ENCODE results near the gene ZNF70.

Gene ZNF70

GRCh38 chr22:23753385-23753784, 2.5 kb upstream of the ZNF70 start:
- TF ChIP-seq CTCF (IDR thresholded peaks at IDR 0.05; ENCODE audit: borderline replicate concordance, control extremely low read depth, extremely low read depth, insufficient read depth, missing control alignments) = no peak
- DNase-seq (ENCODE audit: low spot score) = no peak
- in situ Hi-C loops (cut with MboI; ENCODE audit: low sequenced_read_pairs, unreplicated experiment) = no loop called here

DNA sequence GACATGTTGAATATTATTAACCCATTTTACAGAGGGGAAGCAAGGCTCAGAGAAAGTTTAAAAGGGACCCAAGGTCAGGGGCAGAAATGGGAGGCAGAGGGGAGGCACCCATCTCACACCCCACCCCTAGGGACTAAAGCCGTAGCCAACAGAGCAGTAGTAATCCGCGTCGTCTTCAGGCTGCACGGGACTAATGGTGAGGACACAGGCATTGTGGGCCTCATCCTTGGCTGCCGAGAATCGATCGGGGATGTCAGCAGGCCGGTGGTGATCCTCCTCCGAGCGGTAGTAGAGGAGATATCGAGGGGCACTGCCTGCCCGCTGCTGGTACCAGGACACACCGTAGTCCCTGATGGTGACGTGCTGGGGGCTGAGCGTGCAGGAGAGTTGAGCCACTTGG, 1.8 kb upstream of the ZNF70 start:
- TF ChIP-seq CTCF (IDR thresholded peaks at IDR 0.05; ENCODE audit: borderline replicate concordance, control extremely low read depth, extremely low read depth, insufficient read depth, missing control alignments) = no peak
- DNase-seq (ENCODE audit: low spot score) = peak; percentile 61
- in situ Hi-C loops (cut with MboI; ENCODE audit: low sequenced_read_pairs, unreplicated experiment) = no loop called here

DNA sequence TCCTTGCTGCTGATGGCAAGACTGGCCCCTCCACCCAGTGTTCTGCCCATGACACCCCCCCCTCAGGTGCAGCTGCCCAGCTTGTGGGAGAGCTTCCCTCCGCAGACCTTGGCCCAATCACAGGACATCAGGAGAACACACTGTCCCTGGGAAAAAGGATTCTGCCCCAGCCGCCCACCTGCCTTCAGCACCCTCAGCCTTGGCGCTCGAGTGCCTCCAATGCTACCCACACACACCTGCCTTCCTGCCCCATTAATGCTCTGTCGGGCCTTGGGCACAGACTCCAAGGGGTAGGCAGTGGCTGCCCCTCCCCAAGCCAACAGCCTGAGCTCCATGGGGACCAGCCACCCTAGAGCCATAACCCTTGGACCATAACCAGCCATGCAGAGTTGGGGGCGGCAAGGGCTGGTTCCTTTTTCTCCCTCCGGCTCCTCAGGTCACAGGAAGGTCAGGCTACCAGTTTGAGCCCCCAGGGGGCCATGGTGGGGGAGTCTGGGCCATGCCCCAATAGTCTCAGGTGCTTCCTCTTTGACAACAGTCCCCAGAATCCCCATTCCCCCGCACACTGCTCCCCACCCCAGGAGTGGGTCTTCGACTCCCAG, 1.3 kb upstream of the ZNF70 start:
- in situ Hi-C loops (cut with MboI; ENCODE audit: low sequenced_read_pairs, unreplicated experiment) = no loop called here
- peak; percentile 76 for DNase-seq (ENCODE audit: low spot score)

GRCh38 chr22:23751441-23751996, 607 bp upstream of the ZNF70 start:
- DNase-seq (ENCODE audit: low spot score) = no peak
- in situ Hi-C loops (cut with MboI; ENCODE audit: low sequenced_read_pairs, unreplicated experiment) = no loop called here
- no peak for TF ChIP-seq CTCF (IDR thresholded peaks at IDR 0.05; ENCODE audit: borderline replicate concordance, control extremely low read depth, extremely low read depth, insufficient read depth, missing control alignments)

More for the DNA sequence above, 1.3 kb upstream of the ZNF70 start:
- TF ChIP-seq CTCF (IDR thresholded peaks at IDR 0.05; ENCODE audit: borderline replicate concordance, control extremely low read depth, extremely low read depth, insufficient read depth, missing control alignments) = no peak

- in situ Hi-C loops (cut with MboI; ENCODE audit: low sequenced_read_pairs, unreplicated experiment) = no loop called here
- TF ChIP-seq CTCF (IDR thresholded peaks at IDR 0.05; ENCODE audit: borderline replicate concordance, control extremely low read depth, extremely low read depth, insufficient read depth, missing control alignments) = no peak
- DNase-seq (ENCODE audit: low spot score) = no peak
Observed at GRCh38 chr22:23750367-23750713, 572 bp downstream of the ZNF70 start.

GRCh38 chr22:23749841-23750301, 1.0 kb downstream of the ZNF70 start:
- in situ Hi-C loops (cut with MboI; ENCODE audit: low sequenced_read_pairs, unreplicated experiment) = no loop called here
- peak; percentile 16 for DNase-seq (ENCODE audit: low spot score)
- TF ChIP-seq CTCF (IDR thresholded peaks at IDR 0.05; ENCODE audit: borderline replicate concordance, control extremely low read depth, extremely low read depth, insufficient read depth, missing control alignments) = no peak

Measured in GM13976 (cell line).